GM12801 (cell line): Measurements from ENCODE around the gene ICAM2.

Experiments used
- TF ChIP-seq, protein P1 (sequence below): IDR thresholded peaks from one replicate; pipeline ENCODE4 v1.5.1; 2011; ENCODE audit warnings: control low read depth; ENCODE audit not compliant: insufficient read length; ENCODE audit errors: extremely low read depth

The ICAM2 gene

DNA sequence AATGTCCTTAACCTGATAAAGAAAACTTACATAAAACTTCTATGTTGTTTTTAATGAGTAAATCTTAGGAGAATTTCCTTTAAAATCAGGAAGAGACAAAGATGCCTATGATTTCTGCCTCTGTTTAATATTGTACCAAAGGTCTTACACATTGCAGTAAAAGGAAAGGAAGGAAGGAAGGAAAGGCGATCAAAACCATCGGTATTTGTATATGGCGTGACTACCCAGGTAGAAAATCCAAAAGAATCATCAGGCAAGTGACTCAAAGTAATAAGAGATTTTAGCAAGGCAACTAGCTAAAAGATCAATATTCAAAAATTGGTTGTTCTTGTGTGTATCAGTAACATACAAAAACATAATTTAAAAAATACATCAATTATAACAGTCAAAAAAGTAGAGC is 3.5 kb downstream of the ICAM2 start:
- TF ChIP-seq, protein P1, sequence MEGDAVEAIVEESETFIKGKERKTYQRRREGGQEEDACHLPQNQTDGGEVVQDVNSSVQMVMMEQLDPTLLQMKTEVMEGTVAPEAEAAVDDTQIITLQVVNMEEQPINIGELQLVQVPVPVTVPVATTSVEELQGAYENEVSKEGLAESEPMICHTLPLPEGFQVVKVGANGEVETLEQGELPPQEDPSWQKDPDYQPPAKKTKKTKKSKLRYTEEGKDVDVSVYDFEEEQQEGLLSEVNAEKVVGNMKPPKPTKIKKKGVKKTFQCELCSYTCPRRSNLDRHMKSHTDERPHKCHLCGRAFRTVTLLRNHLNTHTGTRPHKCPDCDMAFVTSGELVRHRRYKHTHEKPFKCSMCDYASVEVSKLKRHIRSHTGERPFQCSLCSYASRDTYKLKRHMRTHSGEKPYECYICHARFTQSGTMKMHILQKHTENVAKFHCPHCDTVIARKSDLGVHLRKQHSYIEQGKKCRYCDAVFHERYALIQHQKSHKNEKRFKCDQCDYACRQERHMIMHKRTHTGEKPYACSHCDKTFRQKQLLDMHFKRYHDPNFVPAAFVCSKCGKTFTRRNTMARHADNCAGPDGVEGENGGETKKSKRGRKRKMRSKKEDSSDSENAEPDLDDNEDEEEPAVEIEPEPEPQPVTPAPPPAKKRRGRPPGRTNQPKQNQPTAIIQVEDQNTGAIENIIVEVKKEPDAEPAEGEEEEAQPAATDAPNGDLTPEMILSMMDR, result no peak

DNA sequence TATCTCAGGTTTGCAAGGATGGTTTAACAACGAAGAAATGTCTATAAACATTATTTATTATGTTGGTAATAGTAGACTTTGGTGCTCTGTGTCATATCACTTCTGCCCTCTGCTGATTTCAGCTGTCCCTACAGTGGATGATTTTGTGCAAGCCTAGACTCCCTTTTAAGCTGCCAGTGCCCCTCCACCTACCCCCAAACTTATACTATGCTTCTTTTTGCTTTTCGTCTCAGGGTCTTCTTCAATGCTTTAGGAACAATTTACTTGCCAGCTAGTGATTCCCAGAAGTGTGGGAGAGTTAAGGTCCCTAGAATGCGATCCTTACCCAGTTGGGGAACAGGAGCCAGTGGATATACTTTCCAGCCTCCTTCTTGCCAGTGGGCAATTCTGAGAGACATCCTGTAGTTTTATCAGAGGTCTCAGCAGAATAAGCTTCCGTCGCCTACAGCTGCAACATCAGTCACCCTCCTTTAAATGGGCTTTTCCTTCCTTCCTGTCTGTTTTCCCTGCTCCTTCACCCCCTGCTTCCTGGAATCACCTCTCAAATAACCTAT is 4.1 kb downstream of the ICAM2 start:
- TF ChIP-seq, protein P1, result no peak

DNA sequence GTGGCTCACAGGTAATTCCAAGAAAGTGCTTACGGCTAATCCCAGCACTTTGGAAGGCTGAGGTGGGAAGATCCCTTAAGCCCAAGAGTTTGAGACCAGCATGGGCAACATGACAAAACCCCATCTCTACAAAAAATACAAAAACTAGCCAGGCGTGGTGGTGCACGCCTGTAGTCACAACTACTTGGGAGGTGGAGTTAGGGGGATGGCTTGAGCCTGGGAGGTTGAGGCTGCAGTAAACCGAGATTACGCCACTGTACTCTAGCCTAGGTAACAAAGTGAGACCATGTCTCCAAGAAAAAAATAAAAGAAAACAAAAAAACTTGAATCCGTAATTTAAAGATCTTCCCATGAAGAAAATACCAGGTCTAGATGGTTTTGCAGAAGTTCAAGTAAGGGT is 5.0 kb downstream of the ICAM2 start:
- TF ChIP-seq, protein P1, result no peak

DNA sequence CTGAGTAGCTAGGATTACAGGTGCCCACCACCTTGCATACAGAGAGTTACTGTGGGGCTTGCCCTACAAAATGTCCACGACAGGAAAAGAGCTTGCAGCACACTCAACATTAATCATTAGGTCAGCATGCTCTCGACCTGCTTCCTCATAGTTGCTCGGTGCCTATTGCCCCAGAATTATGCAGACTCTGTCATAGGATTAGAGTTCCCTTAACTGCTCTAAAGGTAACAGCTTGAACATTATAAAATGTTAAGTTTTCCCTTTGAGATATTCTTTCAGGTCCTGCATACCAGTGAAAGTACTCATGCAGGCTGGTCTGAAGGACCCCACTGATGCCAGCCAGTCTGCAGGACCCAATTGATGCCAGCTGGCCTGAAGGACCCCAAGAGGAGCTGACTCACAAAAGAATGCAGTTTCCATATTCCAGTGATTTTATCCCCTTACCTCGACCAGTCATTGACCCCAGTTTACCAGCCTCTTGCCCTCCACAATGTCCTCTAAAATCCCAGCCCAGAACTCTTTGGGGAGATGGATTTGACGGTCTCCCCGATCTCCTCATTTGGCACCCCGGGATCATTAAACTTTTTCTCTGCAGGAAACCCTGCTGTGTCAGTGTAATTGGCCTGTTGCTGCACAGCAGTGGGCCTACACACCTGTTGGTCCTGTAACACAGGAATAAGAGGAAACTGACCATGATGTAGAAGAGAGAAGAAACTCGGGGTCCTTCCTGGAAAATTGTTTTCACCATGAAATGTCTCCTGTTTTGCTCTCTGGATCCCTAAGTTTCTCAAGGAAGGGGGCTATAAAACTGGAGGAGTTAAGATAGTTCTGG is 10.6 kb downstream of the ICAM2 start:
- TF ChIP-seq, protein P1, result no peak

DNA sequence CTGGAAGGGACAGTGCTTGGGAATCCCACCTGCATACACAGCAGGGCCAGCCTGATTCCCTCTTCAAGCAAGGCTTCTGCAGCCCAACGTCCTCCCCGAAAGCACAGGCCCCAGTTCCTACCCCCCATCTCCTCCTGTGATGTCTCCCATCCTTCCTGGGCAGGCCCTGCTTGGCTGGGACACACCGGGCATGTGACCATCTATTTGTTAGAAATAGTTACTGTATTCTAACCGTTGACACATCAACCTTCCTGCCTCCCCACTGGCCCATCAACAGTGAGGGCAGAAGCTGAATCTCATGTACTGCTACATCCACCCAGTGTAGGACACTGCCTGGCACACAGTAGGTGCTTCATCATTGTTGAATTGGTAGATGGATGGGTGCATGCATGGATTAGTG is 11.6 kb downstream of the ICAM2 start:
- TF ChIP-seq, protein P1, result no peak

DNA sequence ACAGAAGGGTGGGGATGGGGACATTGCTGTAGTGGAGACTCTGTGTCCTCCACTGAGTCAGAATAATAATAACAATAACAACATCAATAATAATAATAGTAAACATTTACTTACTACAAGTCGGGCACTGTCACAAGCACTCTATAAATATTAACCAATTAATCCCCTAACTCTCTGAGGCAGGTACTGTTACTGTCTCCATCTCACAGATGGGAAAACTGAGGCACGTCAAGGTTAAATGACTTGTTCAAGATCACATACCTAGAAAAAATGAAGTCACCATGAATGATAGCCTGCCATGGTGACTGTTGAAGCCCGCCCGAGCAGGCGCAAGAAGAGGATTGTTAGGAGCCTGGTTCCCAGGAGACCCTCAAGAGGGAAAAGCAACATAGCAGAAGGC is 12.1 kb downstream of the ICAM2 start:
- TF ChIP-seq, protein P1, result no peak

DNA sequence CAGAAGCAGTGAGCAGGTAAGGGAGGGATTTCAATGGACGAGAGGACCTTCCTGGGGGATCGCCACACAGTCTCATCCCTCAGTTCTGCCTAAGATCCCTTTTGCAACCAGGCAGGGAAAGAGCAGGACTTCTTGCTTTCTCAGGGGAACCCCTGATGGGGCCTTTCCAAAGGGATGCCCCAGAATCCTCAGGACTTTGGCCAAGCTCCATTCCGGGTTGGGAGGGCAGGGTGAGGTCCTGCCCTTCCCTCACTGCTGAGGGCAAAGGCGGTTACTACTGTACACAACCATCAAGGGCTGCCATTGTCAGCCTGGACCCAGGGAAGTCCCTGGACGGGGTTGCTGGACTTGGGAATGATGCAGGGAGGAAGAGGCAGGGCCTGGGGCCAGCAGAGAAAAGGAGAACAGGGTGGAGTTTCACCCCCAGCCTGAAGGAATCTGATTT is 12.6 kb downstream of the ICAM2 start:
- TF ChIP-seq, protein P1, result no peak
